Right forelimb (tissue), 1 donor: ENCODE data around the gene UCN.
"Not testable (repeated sequence)": the region's sequence is repeated elsewhere in the genome, so short reads cannot be mapped to it uniquely, and the experiment has no call there.

Experiments
- DNase-seq: peaks from one replicate; pipeline ENCODE4 v3.0.0-alpha.2; 2018

Gene UCN

DNA sequence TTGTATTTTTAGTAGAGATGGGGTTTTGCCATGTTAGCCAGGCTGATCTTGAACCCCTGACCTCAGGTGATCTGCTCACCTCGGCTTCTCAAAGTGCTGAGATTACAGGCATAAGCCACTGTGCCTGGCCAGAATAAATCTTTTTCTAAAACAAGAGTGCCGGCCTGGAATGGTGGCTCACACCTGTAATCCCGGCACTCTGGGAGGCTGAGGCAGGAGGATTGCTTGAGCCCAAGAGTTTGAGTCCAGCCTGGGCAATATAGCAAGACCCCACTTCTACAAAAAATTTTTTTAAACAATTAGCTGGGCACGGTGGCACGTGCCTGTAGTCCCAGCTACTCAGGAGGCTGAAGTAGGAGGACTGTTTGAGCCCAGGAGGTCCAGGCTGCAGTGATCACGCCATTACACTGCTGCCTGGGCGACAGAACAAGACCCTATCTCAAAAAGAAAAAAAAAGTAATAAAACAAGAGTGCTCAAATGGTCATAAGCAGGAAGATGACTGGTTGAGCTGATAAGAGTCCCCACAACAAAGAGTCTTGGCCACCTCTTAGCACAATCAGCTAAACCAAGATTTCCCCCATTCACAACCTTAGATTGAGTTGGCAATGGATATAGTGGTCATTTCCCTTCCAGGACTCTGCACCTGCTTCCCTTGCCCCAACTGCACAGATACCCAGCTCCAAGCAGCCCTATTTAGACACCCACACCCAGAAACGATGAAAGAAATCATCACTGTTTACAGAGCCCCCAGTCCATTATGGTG lies 5.8 kb upstream of the UCN start:
- DNase-seq = no peak

DNA sequence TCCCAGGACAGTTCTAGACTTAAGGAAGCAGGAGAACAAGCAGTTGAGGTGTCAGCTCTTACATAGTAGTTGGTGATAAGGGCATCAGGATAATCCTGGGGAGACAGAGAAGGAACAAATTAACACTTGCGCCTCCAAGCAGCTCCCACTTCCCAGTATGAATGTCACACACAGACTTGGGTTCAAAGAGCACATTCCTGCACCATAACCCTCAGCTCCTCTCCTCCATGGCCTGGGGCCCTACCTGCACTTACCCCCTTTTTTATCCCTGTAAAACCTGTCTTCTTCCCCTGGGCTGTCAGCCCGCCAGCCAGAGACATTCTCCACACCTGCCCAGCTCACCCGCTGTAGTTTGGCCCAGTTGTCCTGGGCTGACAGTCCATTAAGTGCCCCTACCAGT lies 3.9 kb upstream of the UCN start:
- no peak for DNase-seq

DNA sequence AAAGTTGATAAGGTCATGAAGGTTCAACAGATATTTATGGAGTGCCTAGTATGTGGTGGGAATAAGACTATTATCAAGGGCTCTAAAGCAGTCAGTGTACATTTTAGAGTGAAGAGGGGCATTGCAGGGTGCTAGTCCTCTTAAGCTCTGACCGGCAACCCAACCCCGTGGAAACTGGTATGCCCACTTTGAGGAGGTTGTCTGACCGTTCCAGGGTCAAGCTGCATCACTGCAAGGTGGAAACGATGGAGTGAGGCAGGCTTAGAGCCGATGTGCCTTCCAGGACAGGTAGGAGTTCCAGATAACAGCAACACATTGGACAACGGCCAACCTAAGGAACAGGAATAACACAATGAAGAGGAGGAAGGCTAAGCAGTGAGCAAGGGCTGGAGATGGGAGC lies 1.4 kb upstream of the UCN start:
- no peak for DNase-seq

DNA sequence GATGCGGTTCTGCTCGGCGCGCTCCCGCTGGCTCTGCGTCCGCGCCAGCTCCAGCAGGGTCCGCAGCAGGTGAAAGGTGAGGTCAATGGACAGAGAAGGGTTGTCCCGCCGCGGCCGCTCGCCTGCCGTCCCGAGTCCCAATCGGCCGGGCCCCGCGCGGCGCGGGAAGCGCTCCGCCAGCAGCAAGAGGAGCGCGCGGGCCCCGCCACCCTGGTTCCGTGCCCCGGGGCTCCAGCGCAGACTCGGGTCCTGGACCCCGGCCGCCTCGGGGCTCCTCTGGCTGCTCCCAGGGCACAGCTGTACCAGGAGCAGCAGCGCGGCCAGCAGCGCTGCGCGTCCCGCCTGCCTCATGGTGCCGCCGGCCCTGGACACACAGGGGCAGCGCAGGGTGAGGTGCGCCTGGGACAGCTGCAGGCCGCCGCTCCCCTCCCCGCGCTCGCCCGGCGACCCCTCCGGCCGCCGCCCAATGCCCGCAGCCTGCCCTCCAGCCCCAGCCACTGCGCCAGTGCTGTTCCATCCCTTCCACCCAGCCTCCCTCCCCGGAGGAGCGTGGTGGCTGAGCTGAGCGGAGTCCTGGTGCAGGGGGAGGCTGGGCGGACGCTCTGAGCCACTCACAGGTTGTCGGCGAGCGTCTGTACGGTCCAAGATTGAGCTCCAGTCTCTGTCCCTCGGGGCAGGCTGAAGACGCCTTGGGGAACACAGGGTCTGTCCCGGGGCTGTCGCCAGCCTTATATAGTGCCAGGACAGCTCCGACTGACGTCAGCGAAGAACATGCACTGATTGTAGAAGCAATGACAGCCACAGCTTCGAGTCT lies 493 bp downstream of the UCN start:
- DNase-seq = no peak

DNA sequence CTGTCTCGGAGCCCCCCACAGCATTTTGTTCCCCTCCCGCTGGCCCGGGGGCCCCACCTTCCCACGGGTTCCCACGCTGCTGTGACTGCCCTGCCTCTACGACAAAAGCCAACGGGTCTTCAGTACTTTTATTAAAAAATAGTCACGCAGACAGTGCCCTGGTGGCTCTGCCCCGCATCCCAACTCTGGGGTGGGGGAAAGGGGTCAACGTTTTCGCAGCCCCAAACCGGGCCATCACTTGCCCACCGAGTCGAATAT lies 1.0 kb downstream of the UCN start:
- DNase-seq = no peak

DNA sequence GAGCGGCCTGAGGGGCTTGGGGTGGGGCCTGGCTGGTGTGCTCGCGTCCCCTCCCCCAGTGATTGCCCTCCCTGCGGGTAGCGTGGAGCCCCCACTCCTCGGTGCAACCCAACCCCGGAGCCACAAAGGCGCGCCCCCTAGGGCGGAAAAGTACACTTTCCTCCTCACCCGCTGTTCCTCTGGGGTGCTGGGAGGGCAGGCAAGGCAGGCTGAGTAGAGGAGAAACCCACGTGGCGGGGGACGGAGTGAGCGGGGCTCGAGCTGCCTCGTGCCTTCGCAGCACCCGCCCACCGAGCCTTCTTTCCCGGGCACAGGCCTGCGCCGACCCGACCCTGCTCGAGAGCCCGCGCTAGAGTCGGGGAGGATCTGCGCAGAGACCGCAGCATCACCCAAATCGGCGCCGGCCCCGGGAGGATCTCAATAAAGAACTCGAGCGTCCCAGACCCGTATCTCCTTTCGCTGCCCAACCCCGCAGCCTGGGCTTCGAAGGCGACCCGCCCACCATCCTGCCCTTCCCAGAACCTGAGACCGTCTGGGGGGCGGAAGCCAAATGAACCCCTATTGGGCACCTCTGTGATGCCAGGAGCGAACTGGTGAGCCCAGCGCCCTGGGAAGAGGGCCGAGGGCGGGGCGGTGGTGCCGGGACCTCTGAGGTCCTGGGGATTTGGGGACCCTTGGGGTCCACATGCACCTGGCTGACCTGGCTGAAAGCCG lies 1.5 kb downstream of the UCN start:
- DNase-seq = no peak

DNA sequence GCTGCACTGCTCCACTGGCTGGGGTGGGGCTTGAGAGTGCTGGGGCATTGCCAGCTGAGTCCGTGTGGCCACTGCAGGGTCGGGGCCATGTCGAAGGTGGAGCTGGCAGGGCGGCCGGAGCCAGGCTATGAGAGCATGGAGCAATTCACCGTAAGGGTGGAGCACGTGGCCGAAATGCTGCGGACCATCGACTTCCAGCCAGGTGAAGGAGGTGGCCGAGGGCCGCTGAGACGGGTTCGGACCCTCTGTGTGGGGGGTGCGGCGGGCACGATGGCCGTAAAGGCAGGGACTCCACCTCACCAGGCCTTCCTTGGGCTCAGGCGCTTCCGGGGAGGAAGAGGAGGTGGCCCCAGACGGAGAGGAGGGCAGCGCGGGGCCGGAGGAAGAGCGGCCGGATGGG lies 2.1 kb downstream of the UCN start:
- DNase-seq = no peak

DNA sequence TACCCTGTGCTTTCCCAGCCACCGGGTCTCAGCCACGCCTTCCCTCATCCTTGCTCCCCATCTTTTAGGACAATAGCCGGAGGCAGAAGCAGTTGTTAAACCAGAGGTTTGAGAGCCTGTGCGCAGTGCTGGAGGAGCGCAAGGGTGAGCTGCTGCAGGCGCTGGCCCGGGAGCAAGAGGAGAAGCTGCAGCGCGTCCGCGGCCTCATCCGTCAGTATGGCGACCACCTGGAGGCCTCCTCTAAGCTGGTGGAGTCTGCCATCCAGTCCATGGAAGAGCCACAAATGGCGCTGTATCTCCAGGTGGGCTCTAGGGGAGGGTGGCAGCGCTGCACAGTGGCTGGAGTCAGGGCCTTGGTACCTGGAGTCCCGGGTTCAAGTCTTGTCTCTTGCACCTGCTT lies 2.7 kb downstream of the UCN start:
- no peak for DNase-seq

DNA sequence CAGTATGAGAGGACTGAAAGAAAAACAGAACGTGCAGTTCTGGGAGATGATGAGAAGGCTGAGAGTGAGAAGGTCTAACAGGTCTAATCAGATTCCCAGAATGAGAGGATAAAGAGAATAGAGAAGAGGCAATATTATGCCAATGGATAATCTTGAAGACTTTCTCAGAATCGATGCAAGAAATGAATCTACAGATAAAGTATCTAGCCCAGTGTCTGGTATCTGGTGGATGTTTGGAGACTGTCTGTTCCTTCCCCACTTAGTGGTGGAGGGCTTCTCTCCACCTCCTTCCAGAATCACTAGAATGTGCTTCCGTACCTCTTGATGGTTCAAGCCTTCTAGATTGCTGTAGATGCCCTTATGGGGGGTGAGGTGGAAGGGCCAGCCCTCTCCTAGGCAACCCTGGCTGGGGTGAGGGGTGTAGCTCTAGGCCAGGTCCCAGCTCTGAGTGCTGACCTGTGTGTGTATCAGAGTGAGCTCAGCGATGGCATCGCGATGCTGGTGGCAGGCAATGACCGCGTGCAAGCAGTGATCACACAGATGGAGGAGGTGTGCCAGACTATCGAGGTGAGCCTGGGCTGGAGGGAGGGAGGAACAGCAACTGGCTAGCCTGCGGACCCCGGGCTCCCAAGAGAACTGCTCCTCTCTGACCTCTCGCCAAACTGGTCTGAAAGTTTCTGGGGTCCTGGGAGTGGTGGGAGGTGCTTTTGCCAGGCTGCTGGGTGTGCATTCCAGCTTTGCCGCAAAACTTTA lies 3.6 kb downstream of the UCN start:
- no peak for DNase-seq

DNA sequence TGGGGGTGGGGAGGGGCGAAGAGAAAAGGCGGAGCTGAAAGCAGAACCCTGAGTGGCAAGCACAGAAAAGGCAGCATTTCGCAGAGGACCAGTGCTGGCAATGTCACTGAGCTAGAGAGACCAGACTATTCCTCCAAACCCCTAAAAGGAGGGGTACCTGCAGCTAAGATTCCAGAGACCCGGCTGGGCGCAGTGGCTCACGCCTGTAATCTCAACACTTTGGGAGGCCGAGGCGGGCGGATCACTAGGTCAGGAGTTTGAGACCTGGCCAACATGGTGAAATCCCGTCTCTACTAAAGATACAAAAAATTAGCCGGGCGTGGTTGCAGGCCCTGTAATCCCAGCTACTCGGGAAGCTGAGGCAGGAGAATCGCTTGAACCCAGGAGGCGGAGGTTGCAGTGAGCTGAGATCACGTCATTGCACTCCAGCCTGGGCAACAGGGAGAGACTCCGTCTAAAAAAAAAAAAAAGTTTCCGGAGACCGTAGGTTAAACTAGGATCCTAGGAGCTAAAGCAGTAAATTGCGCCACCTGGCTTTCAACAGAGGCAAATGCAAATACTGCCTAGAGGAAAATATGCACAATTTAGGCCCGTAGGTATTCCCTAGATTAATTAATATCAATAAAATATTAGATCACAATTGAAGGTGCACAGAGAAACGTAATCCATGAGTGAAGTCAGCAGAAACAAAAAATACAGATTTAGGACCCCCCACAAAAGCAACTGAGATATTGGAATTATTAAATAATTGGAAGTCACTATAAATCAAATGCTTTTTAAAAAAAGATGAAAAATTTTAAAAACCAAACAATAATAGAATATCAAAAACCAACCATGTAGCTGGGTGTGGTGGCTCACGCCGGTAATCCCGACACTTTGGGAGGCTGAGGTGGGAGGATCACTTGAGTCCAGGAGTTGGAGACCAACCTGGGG lies 4.9 kb downstream of the UCN start:
- DNase-seq = no peak

DNA sequence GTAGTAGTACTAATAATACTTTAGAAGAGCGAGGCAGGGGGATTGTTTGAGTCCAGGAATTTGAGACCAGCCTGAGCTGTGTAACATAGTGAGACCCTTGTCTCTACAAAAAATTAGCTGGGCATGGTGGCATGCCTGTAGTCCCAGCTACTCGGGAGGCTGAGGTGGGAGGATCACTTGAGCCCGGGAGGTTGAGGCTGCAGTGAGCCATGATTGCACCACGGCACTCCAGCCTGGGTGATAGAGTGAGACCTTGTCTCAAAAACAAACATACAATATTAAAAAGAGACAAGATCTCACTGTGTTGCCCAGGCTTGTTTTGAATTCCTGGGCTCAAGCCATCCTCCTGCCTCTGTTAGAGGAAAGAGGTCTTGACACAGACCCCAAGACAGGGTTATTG lies 7.6 kb downstream of the UCN start:
- not testable (repeated sequence) for DNase-seq

DNA sequence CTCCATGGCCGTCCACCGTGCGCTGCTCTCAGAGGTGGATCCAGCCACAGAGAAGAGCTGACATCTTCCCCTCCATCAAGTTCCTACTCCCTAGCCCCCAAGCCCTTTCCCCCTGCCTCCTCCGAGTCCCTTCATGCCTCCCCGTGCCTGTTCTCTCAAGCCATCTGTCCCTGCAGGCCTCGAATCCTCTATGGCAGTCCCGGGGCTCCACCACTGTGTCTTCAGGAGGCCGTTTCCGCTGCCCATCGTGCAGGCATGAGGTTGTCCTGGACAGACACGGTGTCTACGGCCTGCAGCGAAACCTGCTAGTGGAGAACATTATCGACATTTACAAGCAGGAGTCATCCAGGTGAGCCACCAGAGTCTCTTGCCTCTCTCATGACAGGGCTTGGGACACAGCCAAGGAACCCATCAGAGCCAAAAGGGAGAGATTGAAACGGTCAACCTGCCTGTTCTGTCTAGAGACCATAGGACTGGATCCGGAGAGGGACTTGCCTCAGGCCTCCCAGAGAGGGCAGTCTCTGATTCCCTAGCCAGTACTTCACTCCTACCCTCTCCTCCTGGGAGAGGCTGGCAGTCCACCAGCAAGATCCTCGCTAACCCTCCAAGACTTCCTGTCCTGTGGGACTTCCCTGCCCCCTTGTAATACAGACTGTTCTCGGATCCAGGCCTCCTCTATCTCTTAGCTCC lies 9.7 kb downstream of the UCN start:
- DNase-seq = no peak

DNA sequence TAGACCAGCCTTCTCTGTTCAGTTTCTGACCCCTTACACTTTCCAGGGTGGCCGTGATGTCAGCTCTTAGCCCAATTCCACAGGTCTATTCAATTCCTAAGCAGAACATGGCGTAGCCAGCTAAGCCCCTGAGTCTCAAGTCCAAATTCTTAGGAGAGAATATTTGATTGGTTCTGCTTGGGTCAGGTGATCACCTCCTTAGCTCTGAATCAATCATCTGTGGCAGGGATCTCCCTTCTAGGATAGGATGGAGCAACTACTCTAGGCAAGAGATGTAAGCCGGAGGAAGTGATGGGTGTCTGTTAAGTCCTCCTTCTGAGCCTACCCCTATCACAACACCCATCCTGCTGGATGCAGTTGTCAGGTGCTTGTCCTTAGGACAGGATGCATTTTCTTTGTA lies 11.1 kb downstream of the UCN start:
- no peak for DNase-seq

DNA sequence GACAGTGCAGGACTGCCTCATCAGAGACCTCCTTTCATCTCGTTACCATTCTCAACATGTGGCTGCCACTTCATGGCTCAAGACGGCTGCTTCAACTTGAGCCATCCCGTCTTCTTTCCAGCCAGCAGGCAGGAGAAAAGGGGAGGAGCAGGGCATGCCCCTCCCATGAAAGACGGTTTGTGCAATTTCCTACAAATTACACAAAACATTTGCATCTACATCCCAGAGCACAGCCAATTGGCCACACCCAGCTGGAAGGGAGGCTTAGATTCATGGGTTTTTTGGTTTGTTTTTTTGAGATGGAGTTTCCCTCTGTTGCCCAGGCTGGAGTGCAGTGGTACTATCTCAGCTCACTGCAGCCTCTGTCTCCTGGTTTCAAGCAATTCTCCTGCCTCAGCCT lies 11.8 kb downstream of the UCN start:
- no peak for DNase-seq

DNA sequence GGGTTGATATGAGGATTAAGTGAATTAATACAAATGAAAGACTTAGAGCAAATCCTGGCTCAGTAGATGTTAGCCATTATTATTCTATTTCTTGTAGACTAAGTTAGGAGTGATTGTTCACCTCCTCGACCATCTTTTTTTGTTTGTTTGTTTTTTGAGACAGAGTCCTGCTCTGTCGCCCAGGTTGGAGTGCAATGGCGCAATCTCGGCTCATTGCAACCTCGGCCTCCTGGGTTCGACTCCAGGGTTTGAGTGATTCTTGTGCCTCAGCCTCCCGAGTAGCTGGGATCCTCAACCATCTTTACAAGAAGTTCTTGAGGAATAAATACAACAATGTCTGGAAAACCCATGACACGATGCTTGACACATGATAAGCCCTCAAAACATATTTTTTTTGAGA lies 13.3 kb downstream of the UCN start:
- no peak for DNase-seq

DNA sequence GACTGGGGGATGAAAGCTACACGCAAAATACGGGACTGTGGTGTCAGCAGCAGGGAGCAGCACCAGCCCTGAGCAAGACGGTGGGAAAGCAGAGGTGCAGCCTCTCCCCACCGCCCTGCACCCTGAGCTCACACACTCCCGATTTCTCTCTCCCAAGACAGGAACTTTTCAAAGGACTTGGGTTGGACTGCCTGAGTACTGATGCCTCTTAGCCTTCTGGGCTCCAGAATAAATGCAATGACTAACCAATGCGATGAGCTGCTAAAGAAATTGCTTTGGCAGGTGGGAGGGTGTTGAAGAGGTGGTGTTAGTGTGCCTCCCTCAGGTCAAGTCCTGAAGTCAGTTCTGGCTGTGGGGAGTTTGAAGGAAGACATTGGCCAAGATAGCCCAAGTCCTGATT lies 16.4 kb downstream of the UCN start:
- DNase-seq = no peak

DNA sequence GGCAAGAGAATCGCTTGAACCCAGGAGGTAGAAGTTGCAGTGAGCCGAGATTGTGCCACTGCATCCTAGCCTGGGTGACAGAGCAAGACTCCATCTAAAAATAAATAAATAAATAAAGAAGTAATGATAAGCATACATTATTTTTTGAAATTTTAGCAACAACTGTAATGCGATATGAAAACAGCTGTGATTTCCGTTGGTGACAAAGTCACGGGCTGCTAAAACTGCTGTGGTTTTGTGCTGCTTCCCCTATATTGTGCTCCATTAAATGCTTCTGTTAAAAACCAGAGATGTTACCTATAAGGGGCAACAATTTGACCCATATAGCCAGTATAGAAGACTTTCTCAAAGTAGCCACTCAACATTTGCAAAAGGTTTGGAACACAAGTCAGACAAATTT lies 17.7 kb downstream of the UCN start:
- DNase-seq = no peak

DNA sequence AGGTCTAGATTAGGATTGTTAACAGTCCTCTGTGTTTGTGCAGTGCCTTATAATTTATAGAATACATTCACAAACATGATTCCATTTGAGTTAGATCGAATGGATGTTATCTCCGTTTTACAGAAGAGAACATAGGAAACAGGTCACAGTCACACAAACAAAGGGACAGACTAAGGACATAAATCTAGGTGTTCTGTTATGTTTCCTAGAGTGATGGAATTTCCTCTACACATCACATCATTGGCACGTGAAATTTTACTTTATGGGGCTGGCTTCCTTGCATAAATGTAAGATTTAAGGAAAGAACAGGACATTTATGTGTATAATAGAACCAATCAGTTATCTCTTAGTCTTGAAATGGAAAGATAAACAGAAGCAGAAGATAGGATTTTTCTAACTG lies 19.6 kb downstream of the UCN start:
- DNase-seq = no peak

DNA sequence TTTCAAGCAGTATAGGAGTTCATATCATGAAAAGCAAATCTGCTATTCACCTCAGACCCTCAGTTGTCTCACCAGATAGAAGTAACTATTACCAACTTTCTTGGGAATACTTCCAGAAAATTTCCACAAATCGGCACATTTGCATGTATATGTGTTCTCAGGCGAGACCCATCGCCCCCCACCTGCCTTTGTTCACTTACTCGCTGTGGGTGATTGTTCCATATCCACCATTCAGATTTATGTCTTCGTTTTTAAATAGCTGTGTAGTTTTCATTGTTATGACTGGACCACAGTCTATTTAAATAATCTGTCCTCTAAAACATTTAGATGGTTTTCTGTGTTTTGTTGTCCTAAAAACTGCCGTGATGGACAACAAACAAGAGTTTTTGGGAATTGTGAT lies 22.8 kb downstream of the UCN start:
- no peak for DNase-seq

DNA sequence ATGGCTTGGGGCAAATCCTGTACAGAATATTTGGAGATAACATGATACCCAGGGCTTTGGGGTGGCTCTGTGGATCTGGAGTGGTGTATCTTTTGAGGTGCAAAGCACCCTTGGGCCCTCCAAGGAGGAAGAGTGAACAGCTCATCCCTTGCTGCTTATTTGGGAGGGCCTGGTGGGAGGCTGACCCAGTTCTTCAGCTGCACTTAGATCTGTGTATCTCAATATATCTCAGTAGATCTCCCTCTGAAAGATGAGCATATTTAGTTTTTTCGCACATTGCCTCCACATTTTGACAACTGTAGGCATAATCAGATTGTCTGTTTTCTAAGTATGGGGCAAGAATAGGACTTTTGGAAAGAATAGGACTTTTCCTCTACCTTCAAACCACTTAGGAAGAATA lies 23.2 kb downstream of the UCN start:
- no peak for DNase-seq

DNA sequence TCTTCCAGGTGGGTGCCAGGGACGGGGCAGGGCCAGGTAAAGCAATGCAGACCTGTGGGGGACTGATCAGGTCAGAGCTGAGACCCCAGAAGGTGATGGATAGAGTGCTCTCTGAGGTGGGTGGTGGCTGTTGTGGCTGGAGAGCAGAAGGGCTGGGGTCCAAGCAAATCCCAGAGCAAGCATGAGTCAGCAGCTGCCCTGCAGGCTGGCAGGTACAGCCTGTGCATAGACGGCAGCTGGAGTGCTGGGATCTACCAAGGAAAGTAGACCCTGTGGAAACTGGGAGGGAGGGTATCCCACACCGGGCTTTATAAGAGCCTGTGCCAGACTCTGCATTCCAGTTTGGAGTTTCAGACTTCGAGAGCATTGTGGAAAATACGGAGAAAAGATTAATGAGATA lies 25.4 kb downstream of the UCN start:
- no peak for DNase-seq
